ENCODE results near the gene CCDC192. TPM values are rescaled to one million over a fixed set of nuclear protein-coding genes. Genes with fewer than 3 reads are reported as not detected.

CCDC192 gene
- total RNA-seq, 2 experiments from 2014 or later, result not detected

DNA sequence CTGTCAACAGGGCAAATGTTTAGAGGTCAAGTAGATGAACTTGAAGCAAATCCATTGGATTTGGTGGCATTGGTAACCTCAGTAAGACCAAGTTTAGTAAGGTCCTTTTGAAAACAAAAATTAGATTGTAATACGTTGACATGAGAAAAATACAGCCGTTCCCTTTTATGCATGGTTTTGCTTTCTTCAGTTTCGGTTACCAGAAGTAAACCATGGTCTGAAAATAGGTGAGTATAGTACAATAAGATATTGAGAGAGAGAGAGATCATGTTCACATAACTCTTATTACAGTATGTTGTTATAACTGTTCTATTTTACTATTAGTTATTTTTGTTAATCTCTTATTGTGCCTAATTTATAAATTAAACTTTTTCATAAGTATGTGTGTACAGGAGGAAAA lies 223.8 kb downstream of the CCDC192 start:
- Mint-ChIP-seq H3K36me3 (ENCODE audit: low read depth) (no peaks in the 10 kb centered on the region), H3K9me3 (ENCODE audit: insufficient read depth) (no peaks in the 10 kb centered on the region), H3K4me3 (no peak overlapping the region), H3K27ac (no peak overlapping the region), H3K4me1 (ENCODE audit: low read depth) (no peaks in the 10 kb centered on the region), H3K27me3 (ENCODE audit: low read depth) (peaks cover 4% of the 10 kb centered on the region)
- CTCF ChIA-PET, result no interaction called here
- DNase-seq (no peak), ATAC-seq (no peak)
- POLR2A ChIA-PET, result no interaction called here

- ATAC-seq, result no peak
- POLR2A ChIA-PET, result no interaction called here
- H3K4me3 Mint-ChIP-seq, result no peak overlapping the region
- H3K9me3 Mint-ChIP-seq (ENCODE audit: insufficient read depth), result no peaks in the 10 kb centered on the region
- no peak overlapping the region for H3K27ac Mint-ChIP-seq
- H3K36me3 Mint-ChIP-seq (ENCODE audit: low read depth), result no peaks in the 10 kb centered on the region
- H3K4me1 Mint-ChIP-seq (ENCODE audit: low read depth), result no peaks in the 10 kb centered on the region
- DNase-seq, result no peak
- CTCF ChIA-PET, result no interaction called here
- H3K27me3 Mint-ChIP-seq (ENCODE audit: low read depth), result peaks cover 4% of the 10 kb centered on the region
These were observed 224.9 kb downstream of the CCDC192 start for GRCh38 chr5:127928053-127928452.

GRCh38 chr5:127930311-127930710 lies 227.1 kb downstream of the CCDC192 start:
- Mint-ChIP-seq H3K9me3 (ENCODE audit: insufficient read depth) (no peaks in the 10 kb centered on the region), H3K4me3 (no peak overlapping the region), H3K27me3 (ENCODE audit: low read depth) (no peaks in the 10 kb centered on the region), H3K27ac (no peak overlapping the region), H3K4me1 (ENCODE audit: low read depth) (no peaks in the 10 kb centered on the region), H3K36me3 (ENCODE audit: low read depth) (no peaks in the 10 kb centered on the region)
- no peak for ATAC-seq
- ChIA-PET POLR2A (no interaction called here), CTCF (no interaction called here)
- DNase-seq, result no peak

DNA sequence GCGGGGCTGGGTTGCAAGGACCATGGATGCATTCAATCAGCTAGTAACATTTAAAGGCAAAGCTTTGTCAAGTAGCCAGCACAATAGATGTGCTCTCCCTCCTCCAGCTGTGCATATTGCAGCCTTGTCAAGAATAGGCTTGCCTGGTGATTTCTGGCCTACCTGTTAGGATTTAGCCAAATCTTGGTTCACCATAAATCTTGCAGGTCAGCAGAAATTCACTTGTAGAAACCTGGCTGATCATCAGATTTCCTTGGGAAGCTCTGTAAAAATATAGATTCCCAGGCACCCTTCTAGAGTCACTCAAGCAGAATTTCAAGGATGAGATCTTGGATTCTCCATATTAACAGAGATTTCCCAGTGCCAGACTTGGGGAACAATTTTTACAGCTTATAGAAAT lies 228.2 kb downstream of the CCDC192 start:
- no peaks in the 10 kb centered on the region for H3K27me3 Mint-ChIP-seq (ENCODE audit: low read depth)
- POLR2A ChIA-PET, result no interaction called here
- H3K36me3 Mint-ChIP-seq (ENCODE audit: low read depth), result no peaks in the 10 kb centered on the region
- no peaks in the 10 kb centered on the region for H3K9me3 Mint-ChIP-seq (ENCODE audit: insufficient read depth)
- no peak for ATAC-seq
- H3K27ac Mint-ChIP-seq, result no peak overlapping the region
- H3K4me1 Mint-ChIP-seq (ENCODE audit: low read depth), result no peaks in the 10 kb centered on the region
- DNase-seq, result no peak
- CTCF ChIA-PET, result no interaction called here
- H3K4me3 Mint-ChIP-seq, result no peak overlapping the region

- Mint-ChIP-seq H3K27me3 (ENCODE audit: low read depth) (no peaks in the 10 kb centered on the region), H3K4me1 (ENCODE audit: low read depth) (peaks cover 2% of the 10 kb centered on the region), H3K27ac (no peak overlapping the region), H3K4me3 (no peak overlapping the region), H3K9me3 (ENCODE audit: insufficient read depth) (no peaks in the 10 kb centered on the region), H3K36me3 (ENCODE audit: low read depth) (no peaks in the 10 kb centered on the region)
- ChIA-PET CTCF (interaction anchor here (0.6 kb wide), 1 partner anchor 24 kb away, joined by 4 read pairs; no protein-coding TSS in a partner anchor), POLR2A (interaction anchor here (0.7 kb wide), 1 partner anchor 41 kb away, joined by 3 read pairs; no protein-coding TSS in a partner anchor)
- DNase-seq (no peak), ATAC-seq (no peak)
These were observed 230.2 kb downstream of the CCDC192 start for GRCh38 chr5:127933348-127933747.

DNA sequence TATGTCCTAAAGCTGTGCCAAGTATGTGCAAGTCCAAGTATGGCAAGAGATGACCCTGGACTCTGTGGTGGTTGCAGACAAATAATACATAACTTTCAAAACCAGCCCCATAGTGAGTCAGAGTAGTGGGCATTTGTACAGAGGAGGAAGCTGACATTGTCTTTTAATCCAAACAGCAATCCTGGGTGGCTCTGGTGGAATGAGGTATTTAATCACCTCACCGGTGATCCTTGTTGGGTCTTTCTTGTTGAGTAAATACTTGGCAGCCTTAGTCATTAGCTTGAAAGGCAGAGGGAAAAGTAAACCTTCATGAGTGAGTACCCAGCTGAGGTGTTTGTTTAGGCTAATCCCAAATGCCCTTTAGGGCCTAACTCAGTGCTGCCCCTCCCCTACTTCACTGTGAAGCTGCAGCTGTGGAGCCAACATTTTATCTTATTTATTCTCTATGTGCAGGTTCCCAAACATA lies 231.6 kb downstream of the CCDC192 start:
- H3K36me3 Mint-ChIP-seq (ENCODE audit: low read depth), result no peaks in the 10 kb centered on the region
- CTCF ChIA-PET, result no interaction called here
- DNase-seq (no peak), ATAC-seq (no peak)
- no peak overlapping the region for H3K4me3 Mint-ChIP-seq
- H3K27ac Mint-ChIP-seq, result no peak overlapping the region
- POLR2A ChIA-PET, result no interaction called here
- H3K27me3 Mint-ChIP-seq (ENCODE audit: low read depth), result no peaks in the 10 kb centered on the region
- no peaks in the 10 kb centered on the region for H3K9me3 Mint-ChIP-seq (ENCODE audit: insufficient read depth)
- peaks cover 2% of the 10 kb centered on the region for H3K4me1 Mint-ChIP-seq (ENCODE audit: low read depth)

GRCh38 chr5:127935398-127935797 lies 232.2 kb downstream of the CCDC192 start:
- H3K36me3 Mint-ChIP-seq (ENCODE audit: low read depth), result no peaks in the 10 kb centered on the region
- CTCF ChIA-PET, result no interaction called here
- POLR2A ChIA-PET, result no interaction called here
- DNase-seq, result no peak
- no peak overlapping the region for H3K4me3 Mint-ChIP-seq
- peaks cover 2% of the 10 kb centered on the region for H3K4me1 Mint-ChIP-seq (ENCODE audit: low read depth)
- H3K27me3 Mint-ChIP-seq (ENCODE audit: low read depth), result no peaks in the 10 kb centered on the region
- no peaks in the 10 kb centered on the region for H3K9me3 Mint-ChIP-seq (ENCODE audit: insufficient read depth)
- H3K27ac Mint-ChIP-seq, result no peak overlapping the region
- no peak for ATAC-seq

DNA sequence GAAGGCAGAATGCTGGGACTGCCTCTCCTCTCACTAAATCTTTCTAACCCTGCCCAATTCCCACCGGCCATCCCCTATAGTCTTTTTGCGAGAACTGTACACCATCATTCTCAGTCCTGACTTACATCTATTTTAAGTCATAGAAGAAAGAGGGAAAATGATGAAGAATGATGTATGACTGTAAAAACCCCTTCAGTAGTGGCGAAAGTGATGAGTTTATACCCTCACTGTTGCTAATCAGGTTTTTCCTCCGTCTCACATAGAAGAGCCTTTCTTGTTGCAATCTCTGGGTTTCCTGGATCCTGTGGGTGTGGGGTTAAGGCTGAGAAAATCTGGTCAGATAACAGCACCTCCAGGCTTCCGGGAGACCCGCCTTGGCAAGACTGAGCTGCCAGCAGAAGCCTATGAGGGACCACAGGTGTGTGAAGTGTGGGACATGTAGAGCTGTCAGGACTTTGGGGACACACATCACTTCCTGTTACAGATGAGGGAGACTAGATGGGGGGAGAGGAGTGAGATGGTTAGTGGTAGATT lies 233.3 kb downstream of the CCDC192 start:
- Mint-ChIP-seq H3K9me3 (ENCODE audit: insufficient read depth) (no peaks in the 10 kb centered on the region), H3K27me3 (ENCODE audit: low read depth) (no peaks in the 10 kb centered on the region), H3K27ac (no peak overlapping the region), H3K4me1 (ENCODE audit: low read depth) (peaks cover 2% of the 10 kb centered on the region), H3K4me3 (no peak overlapping the region), H3K36me3 (ENCODE audit: low read depth) (no peaks in the 10 kb centered on the region)
- ATAC-seq (peak; percentile 36), DNase-seq (peak; percentile 26)
- ChIA-PET CTCF (no interaction called here), POLR2A (no interaction called here)

DNA sequence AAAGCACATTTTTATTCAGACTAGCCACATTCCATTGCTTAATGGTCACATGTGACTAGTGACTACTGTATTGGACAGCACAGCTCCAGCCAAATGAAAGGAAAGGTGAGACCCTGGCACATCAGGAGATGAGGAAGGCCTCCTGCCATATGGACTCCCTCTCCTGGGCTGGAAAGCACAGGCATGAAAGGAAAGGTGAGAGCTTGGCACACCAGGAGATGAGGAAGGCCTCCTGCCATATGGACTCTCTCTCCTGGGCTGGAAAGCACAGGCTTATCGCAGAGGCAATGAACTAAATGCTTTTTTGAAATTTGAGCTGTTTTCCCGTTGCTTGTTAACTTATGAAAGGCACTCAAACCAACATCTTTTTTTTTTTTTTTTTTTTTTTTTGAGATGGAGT lies 235.6 kb downstream of the CCDC192 start:
- ChIA-PET CTCF (no interaction called here), POLR2A (no interaction called here)
- Mint-ChIP-seq H3K36me3 (ENCODE audit: low read depth) (no peaks in the 10 kb centered on the region), H3K4me1 (ENCODE audit: low read depth) (peaks cover 2% of the 10 kb centered on the region), H3K9me3 (ENCODE audit: insufficient read depth) (no peaks in the 10 kb centered on the region), H3K4me3 (no peak overlapping the region), H3K27ac (no peak overlapping the region), H3K27me3 (ENCODE audit: low read depth) (no peaks in the 10 kb centered on the region)
- ATAC-seq (no peak), DNase-seq (no peak)

GRCh38 chr5:127940854-127941253 lies 237.7 kb downstream of the CCDC192 start:
- no peaks in the 10 kb centered on the region for H3K36me3 Mint-ChIP-seq (ENCODE audit: low read depth)
- H3K4me1 Mint-ChIP-seq (ENCODE audit: low read depth), result peaks cover 2% of the 10 kb centered on the region
- no peaks in the 10 kb centered on the region for H3K9me3 Mint-ChIP-seq (ENCODE audit: insufficient read depth)
- H3K4me3 Mint-ChIP-seq, result no peak overlapping the region
- CTCF ChIA-PET, result no interaction called here
- H3K27ac Mint-ChIP-seq, result no peak overlapping the region
- DNase-seq (no peak), ATAC-seq (no peak)
- POLR2A ChIA-PET, result no interaction called here
- H3K27me3 Mint-ChIP-seq (ENCODE audit: low read depth), result no peaks in the 10 kb centered on the region

GRCh38 chr5:127941646-127942045 lies 238.5 kb downstream of the CCDC192 start:
- H3K9me3 Mint-ChIP-seq (ENCODE audit: insufficient read depth), result no peaks in the 10 kb centered on the region
- ChIA-PET POLR2A (no interaction called here), CTCF (no interaction called here)
- no peak overlapping the region for H3K27ac Mint-ChIP-seq
- H3K27me3 Mint-ChIP-seq (ENCODE audit: low read depth), result no peaks in the 10 kb centered on the region
- ATAC-seq (no peak), DNase-seq (no peak)
- no peak overlapping the region for H3K4me3 Mint-ChIP-seq
- H3K36me3 Mint-ChIP-seq (ENCODE audit: low read depth), result no peaks in the 10 kb centered on the region
- H3K4me1 Mint-ChIP-seq (ENCODE audit: low read depth), result peaks cover under 1% of the 10 kb centered on the region

GRCh38 chr5:127942246-127943060 lies 239.3 kb downstream of the CCDC192 start:
- Mint-ChIP-seq H3K4me1 (ENCODE audit: low read depth) (no peaks in the 10 kb centered on the region), H3K27me3 (ENCODE audit: low read depth) (no peaks in the 10 kb centered on the region), H3K9me3 (ENCODE audit: insufficient read depth) (no peaks in the 10 kb centered on the region), H3K27ac (no peak overlapping the region), H3K36me3 (ENCODE audit: low read depth) (no peaks in the 10 kb centered on the region), H3K4me3 (no peak overlapping the region)
- ChIA-PET POLR2A (no interaction called here), CTCF (no interaction called here)
- no peak for DNase-seq
- no peak for ATAC-seq

GRCh38 chr5:127943061-127943371 lies 239.8 kb downstream of the CCDC192 start:
- Mint-ChIP-seq H3K27me3 (ENCODE audit: low read depth) (no peaks in the 10 kb centered on the region), H3K4me3 (no peak overlapping the region), H3K27ac (no peak overlapping the region), H3K36me3 (ENCODE audit: low read depth) (no peaks in the 10 kb centered on the region), H3K4me1 (ENCODE audit: low read depth) (no peaks in the 10 kb centered on the region), H3K9me3 (ENCODE audit: insufficient read depth) (no peaks in the 10 kb centered on the region)
- ATAC-seq, result no peak
- ChIA-PET CTCF (no interaction called here), POLR2A (no interaction called here)
- DNase-seq, result no peak

Data from activated CD8-positive, alpha-beta T cell treated with anti-CD3 and anti-CD28 coated beads, Interleukin-2, amount 10 ng/mL, durations not matched to agents 7 days and 5 days (primary cell).